HG03060 (cell line): ENCODE data around the gene CPLX1.

Experiments used
- ATAC-seq: cut with Tn5 transposase; IDR thresholded peaks from one replicate; pipeline ENCODE4 v1.9.1; 2021; ENCODE audit warnings: low read depth, moderate number of reproducible peaks; ENCODE audit not compliant: unreplicated experiment

Gene CPLX1

DNA sequence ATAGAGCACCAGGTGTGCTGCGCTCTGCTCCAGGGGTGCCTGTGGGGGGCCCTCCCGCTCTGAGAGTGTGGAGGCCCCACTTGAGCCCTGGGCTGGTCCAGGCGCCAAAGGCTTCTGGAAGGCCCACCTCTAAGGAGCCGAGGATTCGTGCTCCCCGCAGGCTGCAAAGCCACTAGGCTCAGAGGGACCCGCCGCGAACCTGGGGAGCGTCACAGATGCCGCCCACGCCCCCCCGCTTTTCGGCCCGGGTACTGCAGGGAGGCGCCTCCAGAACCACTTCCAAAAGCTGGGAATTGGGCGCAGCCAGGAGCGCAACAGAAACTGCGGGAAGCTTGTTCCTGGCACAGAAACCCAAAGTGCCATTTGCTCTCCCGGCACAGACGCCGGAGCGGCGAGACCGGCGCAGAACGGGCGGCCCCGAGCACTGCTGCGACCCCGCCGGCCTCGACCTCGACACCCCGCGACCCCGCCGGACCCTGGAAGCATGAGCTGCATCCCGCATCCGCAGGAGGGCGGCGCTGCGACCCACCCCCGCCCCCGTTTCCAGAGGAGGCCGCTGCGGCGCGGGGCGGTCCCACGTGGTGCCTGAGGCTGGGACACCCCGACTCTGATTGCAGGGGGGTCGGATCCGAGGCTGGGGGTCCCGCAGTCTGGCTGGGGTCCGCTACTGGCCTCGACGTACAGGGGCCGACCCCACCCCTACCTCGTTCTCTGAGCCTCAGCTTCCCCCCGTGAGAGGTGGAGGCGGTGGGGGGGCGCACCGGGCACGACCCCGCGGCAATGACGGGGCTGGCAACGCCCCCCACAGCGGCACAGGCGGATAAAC is 30.8 kb downstream of the CPLX1 start:
- ATAC-seq, result no peak

DNA sequence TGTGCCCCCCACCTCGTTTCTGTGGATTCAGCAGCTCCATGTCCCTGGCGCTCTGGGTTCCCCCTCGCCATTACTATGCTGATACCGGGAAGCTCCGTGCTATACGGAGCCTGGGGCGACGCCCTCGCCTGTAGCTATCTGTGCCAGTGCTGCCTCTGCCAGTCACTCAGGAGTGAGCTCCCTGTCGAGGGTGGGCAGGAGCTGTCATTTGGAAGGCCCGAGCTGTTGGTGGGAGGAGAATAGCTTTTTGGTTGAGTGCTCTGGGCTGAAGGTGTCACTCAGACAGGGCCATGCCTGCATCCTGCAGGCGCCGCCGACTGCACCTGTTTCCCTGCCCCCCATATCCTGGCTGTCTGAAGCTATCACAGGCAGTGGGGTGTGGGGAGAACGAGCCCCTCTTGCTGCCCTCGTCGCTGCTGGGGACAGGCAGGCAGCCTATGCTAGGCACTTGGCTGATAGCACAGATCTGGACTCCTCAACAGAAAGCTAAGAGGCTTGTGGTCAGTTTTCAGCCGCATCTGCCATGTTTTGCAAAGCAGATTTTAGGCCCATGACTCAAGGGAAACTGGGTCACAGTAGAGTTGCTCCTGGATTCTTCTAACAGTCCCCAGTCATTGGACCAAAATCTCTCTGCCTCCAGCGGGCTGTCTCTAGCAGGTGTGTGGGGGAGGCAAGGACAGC is 31.8 kb downstream of the CPLX1 start:
- ATAC-seq, result no peak

- ATAC-seq, result no peak
Measured at GRCh38 chr4:793093-793861, 32.7 kb downstream of the CPLX1 start.

- ATAC-seq, result no peak
Measured at GRCh38 chr4:792626-793092, 33.3 kb downstream of the CPLX1 start.

DNA sequence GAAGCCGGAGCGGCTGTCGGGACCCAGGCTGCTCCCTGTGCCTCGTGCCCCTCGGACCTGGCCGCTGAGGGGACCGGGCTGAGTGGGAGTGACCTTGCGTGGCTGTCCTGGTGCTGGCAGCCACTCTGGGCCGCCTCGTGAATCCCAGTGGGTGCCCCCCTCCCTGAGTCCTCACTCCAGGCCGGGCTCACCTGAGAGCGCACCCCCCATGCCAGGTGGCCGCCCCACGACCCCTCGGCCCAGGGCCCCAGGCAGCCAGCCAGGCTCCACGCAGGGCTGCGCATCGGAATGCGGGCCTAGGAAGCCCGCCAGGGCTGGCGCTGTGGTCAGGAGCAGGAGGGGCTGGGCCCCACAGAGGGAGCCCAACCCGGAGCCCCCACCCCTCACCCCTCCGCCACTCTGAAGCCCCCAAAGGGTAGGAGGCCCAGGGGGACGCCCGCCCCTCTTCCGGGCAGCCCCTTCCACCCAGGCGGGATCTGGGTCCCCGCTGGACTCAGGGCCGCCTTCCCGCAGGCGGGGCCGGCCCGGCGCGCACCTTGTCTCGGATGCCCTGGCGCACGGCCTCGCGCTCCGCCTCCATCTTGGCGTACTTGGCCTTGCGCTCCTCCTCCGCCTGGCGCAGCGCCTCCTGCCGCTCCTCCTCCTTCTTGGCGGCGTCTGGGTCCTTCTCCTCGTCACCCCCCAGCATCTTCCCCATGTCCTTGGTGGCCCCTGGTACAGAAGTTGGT is 33.9 kb downstream of the CPLX1 start:
- ATAC-seq, result no peak

- no peak for ATAC-seq
Measured at GRCh38 chr4:791252-791897, 34.6 kb downstream of the CPLX1 start.

- no peak for ATAC-seq
Measured at GRCh38 chr4:790466-790820, 35.5 kb downstream of the CPLX1 start.

DNA sequence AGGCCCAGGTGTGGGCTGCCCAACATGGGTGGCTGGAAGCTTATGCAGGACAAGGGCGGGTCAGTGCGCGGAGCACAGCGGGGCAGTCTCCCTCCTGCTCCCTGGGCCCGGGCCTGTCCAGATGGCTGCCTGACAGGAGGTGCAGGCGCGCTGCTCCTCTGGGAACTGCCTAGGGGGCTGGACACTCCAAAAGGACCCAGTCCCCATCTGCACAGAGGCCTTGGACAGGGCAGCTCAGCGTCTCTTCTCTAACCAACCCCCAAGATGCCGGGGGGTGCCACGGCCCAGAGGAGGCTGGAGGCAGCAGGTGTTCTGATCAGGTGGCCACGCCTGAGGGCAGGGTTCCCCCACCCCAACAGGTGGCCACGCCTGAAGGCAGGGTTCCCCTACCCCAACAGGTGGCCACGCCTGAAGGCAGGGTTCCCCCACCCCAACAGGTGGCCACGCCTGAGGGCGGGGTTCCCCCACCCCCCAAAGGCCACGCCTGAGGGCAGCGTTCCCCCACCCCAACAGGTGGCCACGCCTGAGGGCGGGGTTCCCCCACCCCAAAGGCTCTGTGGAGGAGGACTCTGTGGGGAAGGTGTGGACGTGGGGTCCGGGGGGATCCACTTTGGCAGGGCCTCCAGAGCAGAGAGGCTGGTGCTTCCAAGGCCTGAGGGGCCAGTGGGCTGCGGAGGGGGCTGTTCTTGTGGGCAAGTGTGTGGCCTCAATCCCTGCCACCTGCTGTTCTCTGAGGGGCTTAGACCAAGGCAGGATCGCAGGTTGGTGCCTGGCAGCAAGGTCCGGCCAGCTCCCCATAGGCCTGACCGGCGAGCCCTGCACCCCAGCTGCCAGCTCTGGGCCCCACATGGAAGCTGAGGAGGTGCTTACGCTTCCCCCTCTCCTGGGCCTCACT is 36.1 kb downstream of the CPLX1 start:
- ATAC-seq, result no peak

DNA sequence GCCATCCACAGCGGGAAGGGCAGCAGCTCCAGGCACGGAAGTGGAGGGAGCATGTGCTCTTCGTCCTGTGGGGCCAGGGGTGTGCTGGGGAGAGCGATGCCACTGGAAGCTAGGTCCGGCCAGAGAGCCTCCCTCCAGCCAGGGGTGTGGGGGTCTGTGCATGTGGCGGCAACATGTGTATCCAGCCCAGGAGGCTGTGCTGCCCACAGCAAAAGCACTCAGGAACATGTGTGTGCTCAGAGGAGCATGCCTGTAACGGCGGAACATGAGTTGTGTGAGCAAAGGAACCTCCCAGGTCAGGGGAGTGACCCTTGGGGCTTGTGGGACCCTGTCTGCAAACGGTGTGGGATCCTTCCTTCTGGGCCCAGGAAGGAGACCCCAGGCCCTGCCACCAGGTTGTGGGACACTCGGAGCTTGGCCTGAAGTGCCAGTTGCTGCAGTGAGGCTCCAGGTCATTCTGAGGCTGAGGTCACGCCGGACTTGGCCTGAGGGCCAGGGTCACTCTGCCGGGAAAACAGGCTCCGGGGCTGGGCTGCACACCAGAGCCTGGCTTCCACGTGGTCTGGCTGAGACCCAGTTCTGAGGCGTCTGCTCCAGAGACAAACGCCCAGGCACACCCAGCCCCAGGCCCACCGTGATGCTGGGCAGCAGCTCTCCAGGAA is 37.2 kb downstream of the CPLX1 start:
- ATAC-seq, result no peak

GRCh38 chr4:788006-788635 is 37.8 kb downstream of the CPLX1 start:
- no peak for ATAC-seq

GRCh38 chr4:787561-787981 is 38.4 kb downstream of the CPLX1 start:
- no peak for ATAC-seq

- ATAC-seq, result no peak
Measured at GRCh38 chr4:786861-787300, 39.0 kb downstream of the CPLX1 start.

DNA sequence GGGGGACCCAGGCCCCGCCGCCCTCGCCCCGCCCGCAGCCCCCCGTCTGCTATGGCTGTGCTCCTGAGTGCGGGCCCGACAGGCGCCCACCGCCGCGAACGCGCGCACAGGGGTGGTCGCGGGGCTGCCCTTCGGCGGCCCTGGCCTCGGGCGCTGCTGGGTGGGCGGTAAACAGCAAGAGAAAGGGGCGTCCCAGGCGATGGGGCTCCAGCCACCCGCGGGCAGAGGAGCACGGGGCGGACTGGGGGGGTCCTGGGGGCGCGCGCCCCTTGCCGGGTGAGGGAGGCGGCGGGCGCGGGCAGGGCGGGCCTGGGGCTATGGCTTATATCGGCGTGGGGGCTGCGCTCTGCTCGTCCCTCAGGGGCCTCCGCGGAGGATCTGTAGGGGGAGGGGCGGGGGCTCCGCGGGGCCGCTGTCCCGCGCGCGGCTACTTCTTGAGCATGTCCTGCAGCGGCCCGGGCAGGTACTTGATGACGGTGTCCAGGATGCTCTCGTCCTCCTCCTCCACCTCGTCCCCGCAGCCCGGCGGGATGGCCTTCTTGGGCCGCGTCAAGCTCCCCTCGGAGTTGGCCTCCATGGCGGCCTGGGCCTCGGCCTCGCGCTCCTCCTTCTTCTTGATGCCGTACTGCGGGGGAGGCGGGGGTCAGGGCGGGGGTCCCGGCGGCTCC is 39.7 kb downstream of the CPLX1 start:
- no peak for ATAC-seq

- no peak for ATAC-seq
Measured at GRCh38 chr4:785332-786073, 40.4 kb downstream of the CPLX1 start.

DNA sequence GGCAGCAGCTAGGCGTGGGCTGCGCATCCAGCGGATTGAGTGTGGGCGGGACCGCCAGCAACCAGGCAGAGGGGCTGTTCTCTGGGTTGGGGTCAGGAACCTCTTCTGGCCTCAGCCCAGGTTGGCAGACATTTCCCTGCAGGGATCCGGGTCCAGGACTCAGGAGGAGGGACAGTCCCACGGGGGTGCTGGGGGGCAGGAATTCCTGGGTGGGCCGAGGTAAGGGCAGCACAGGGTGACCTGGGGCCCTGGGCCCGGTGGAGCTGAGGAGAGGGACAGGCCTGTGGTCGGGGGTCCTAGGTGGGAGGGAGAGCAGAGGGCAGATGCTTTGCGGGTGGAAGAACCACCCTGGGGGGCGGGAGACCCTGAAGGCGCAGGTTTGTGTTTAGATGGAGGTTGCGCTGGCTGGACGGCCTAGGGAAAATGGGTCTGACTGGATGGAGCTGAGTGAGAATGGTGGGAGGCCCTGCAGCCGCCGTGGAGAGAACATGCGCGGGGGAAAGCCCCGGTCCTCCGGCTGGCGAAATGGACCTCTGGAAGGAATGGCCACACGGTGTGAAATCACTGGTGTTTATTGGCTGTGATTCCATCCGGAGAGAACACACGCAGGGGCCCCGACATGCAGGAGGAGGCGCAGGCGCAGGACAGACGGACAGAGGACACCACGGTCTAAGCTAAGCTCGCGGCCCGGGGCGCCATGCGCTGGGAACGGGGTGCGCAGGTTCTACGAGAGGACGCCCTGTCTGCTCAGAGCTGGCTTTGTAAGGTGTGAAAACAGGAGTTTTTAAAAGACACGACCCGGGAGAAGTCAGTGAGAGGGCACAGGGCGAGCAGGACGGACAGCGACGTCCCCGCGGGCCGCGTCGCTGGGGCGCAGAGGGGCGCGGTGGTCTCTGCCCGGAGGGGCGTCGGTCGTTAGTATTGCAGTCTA is 41.3 kb downstream of the CPLX1 start:
- ATAC-seq, result no peak
